Measurements from ENCODE around the gene CAMTA1. TPM values are rescaled to one million over a fixed set of nuclear protein-coding genes. Genes with fewer than 3 reads are reported as not detected.
A peak's percentile ranks its signal among the peaks of the same experiment; 100 is the strongest.

CAMTA1 gene
- total and polyA plus RNA-seq, 9 of the 15 experiments (the other 6 are each of a cell fraction or from before 2014, with no cell fraction given), result 43.9 to 161 (median 65.9) TPM

- no TSS peak for BruUV-seq (replicated peaks)
Observed at GRCh38 chr1:7778133-7778628, 992.9 kb downstream of the CAMTA1 start.

GRCh38 chr1:7780976-7781375 is 995.7 kb downstream of the CAMTA1 start:
- Histone ChIP-seq H4K20me1 (replicated peaks; ENCODE audit: control insufficient read depth, insufficient read depth, low read length) (no peaks in the 10 kb centered on the region), H3K4me1 (replicated peaks in 1 of 2; ENCODE audit: control insufficient read depth in 2 of 2, insufficient read depth in 2 of 2, low read length in 2 of 2) (peaks cover 7 to 17% of the 10 kb centered on the region in 2 experiments; a peak in 4 of 5 replicates), H3K9ac (ENCODE audit: insufficient read depth in 1 of 2, low read depth in 2 of 2, low read length in 2 of 2) (no peak overlapping the region), H3K9me1 (ENCODE audit: control insufficient read depth, insufficient read depth, low read length) (no peaks in the 10 kb centered on the region), H3K27me3 (ENCODE audit: control insufficient read depth in 2 of 2, insufficient read depth in 2 of 2, low read length in 2 of 2) (no peaks in the 10 kb centered on the region), H3K27ac (ENCODE audit: extremely low read depth, low read depth, low read length) (no peak overlapping the region), H3K79me2 (ENCODE audit: control insufficient read depth, insufficient read depth, low read length) (no peaks in the 10 kb centered on the region), H3K9me3 (replicated peaks; ENCODE audit: control insufficient read depth, insufficient read depth, low read depth, low read length) (peaks cover 7% of the 10 kb centered on the region), H3K4me3 (no peak overlapping the region), H2AFZ (ENCODE audit: low read depth, low read length) (no peak overlapping the region), H3K4me2 (ENCODE audit: insufficient read depth, low read length) (no peak overlapping the region), H3K36me3 (ENCODE audit: control insufficient read depth, insufficient read depth, low read length) (peaks cover 59% of the 10 kb centered on the region)
- CTCF ChIA-PET (ENCODE audit: low intra/inter-chr PET ratio), result no interaction called here
- DNase-seq (ENCODE audit: extremely low read depth in 1 of 4, low spot score in 3 of 4) (no peak), FAIRE-seq (no peak), ATAC-seq (no peak)
- BruUV-seq (replicated peaks), result TSS peak; percentile 17
- 86% methylated on average over 9 of the region's 9 CpGs for WGBS (ENCODE audit: insufficient coverage, low coverage, missing lambda C conversion rate)
- in situ Hi-C loops (cut with MboI), result no loop called here
- intact Hi-C loops (cut with micrococcal nuclease), result no loop called here
- POLR2A ChIA-PET, result interaction anchor here (1.2 to 1.9 kb wide), 3 partner anchors 10 to 23 kb away, joined by 3 to 6 read pairs (median 5); partner anchors contain the start of gene VAMP3
- TF ChIP-seq RBM39 (optimal IDR thresholded peaks at IDR 0.05; ENCODE audit: low read depth, low read length) (no peak), PHF21A (IDR thresholded peaks at IDR 0.05; ENCODE audit: borderline replicate concordance, low read depth) (no peak), ARID4B (CRISPR knock-in tag; IDR thresholded peaks at IDR 0.05) (no peak), LEF1 (IDR thresholded peaks at IDR 0.05) (no peak), MTA2 (IDR thresholded peaks at IDR 0.05; ENCODE audit: low read depth) (no peak), SRF (CRISPR knock-in tag; IDR thresholded peaks at IDR 0.05) (no peak), ZNF57 (CRISPR knock-in tag; IDR thresholded peaks at IDR 0.05) (no peak), SMARCA4 (IDR thresholded peaks at IDR 0.05) (no peak), SMARCB1 (IDR thresholded peaks at IDR 0.05; ENCODE audit: insufficient read length, low read depth) (no peak), SNRNP70 (optimal IDR thresholded peaks at IDR 0.05; ENCODE audit: low read depth, low read length) (no peak), COPS2 (conservative IDR thresholded peaks at IDR 0.05) (no peak)

More at GRCh38 chr1:7778133-7778628, 992.9 kb downstream of the CAMTA1 start:
- Histone ChIP-seq H3K36me3 (ENCODE audit: control insufficient read depth, insufficient read depth, low read length) (peaks cover 69% of the 10 kb centered on the region), H3K27ac (ENCODE audit: extremely low read depth, low read depth, low read length) (no peak overlapping the region), H3K9me3 (replicated peaks; ENCODE audit: control insufficient read depth, insufficient read depth, low read depth, low read length) (no peaks in the 10 kb centered on the region), H3K4me2 (ENCODE audit: insufficient read depth, low read length) (no peak overlapping the region), H3K79me2 (ENCODE audit: control insufficient read depth, insufficient read depth, low read length) (peaks cover 19% of the 10 kb centered on the region), H4K20me1 (replicated peaks; ENCODE audit: control insufficient read depth, insufficient read depth, low read length) (no peaks in the 10 kb centered on the region), H3K4me3 (no peak overlapping the region), H3K4me1 (replicated peaks in 1 of 2; ENCODE audit: control insufficient read depth in 2 of 2, insufficient read depth in 2 of 2, low read length in 2 of 2) (peaks cover 5 to 7% of the 10 kb centered on the region in 2 experiments; a peak in 4 of 5 replicates), H3K9ac (ENCODE audit: insufficient read depth in 1 of 2, low read depth in 2 of 2, low read length in 2 of 2) (no peak overlapping the region), H2AFZ (ENCODE audit: low read depth, low read length) (no peak overlapping the region), H3K27me3 (ENCODE audit: control insufficient read depth in 2 of 2, insufficient read depth in 2 of 2, low read length in 2 of 2) (no peaks in the 10 kb centered on the region), H3K9me1 (ENCODE audit: control insufficient read depth, insufficient read depth, low read length) (no peaks in the 10 kb centered on the region)
- POLR2A ChIA-PET, result no interaction called here
- WGBS (ENCODE audit: insufficient coverage, low coverage, missing lambda C conversion rate), result 94% methylated on average over 4 of the region's 4 CpGs
- CTCF ChIA-PET (ENCODE audit: low intra/inter-chr PET ratio), result no interaction called here
- intact Hi-C loops (cut with micrococcal nuclease), result no loop called here
- in situ Hi-C loops (cut with MboI), result no loop called here
- TF ChIP-seq PTTG1 (tag; IDR thresholded peaks at IDR 0.05; ENCODE audit: low read depth) (no peak), DDX20 (tag; IDR thresholded peaks at IDR 0.05; ENCODE audit: low read depth) (no peak), MEIS2 (IDR thresholded peaks at IDR 0.05; ENCODE audit: partially characterized antibody) (no peak), SMAD4 (CRISPR knock-in tag; conservative IDR thresholded peaks at IDR 0.05) (no peak), ZNF282 (CRISPR knock-in tag; IDR thresholded peaks at IDR 0.05) (no peak), BMI1 (IDR thresholded peaks at IDR 0.05; ENCODE audit: low read length) (no peak), GATAD2A (IDR thresholded peaks at IDR 0.05) (no peak), PHTF2 (CRISPR knock-in tag; IDR thresholded peaks at IDR 0.05) (no peak)
- FAIRE-seq (no peak), ATAC-seq (no peak), DNase-seq (ENCODE audit: extremely low read depth in 1 of 4, low spot score in 3 of 4) (no peak)
